T-cell (primary cell): ENCODE measurements around the gene MAN2B1. TPM values are rescaled to one million over a fixed set of nuclear protein-coding genes. Genes with fewer than 3 reads are reported as not detected.

Experiments used
- ATAC-seq, 4 experiments: fragments of 200-7000 bp in 3 of 4; fragments of 150-1000 bp in 1 of 4; cut with Tn5 transposase; replicated peaks in 1 of 4; 1 replicate in 3 of 4; 2 replicates in 1 of 4; pipeline ENCODE4 v1.10.0; 2021; ENCODE audit warnings: moderate library complexity in 3 of 4, mild to moderate bottlenecking in 2 of 4, moderate number of reproducible peaks in 1 of 4
- CTCF ChIA-PET, 2 donors: fragments of 300-600 bp; sonication (Branson Sonifier 250); formaldehyde crosslinking; loops; one replicate each; lab custom pipeline; 2022; ENCODE audit warnings: antibody characterized with exemption in 2 of 2; lab: Charles Lee
- POLR2A ChIA-PET, 2 donors: fragments of 300-600 bp; sonication (Branson Sonifier 250); formaldehyde crosslinking; loops; one replicate each; lab custom pipeline; 2022; ENCODE audit warnings: antibody characterized with exemption in 2 of 2; lab: Charles Lee
- DNase-seq, 35 experiments: peaks; one replicate each; pipeline versions ENCODE4 v3.0.0 to v3.0.0-alpha.2; 2013 to 2023
- H3K27ac ChIP-seq: one replicate; pipeline ENCODE4 v1.5.1; 2013; ENCODE audit warnings: low read length
- H3K27me3 ChIP-seq, 2 experiments: replicated peaks in 1 of 2; 1 replicate in 1 of 2; 2 replicates in 1 of 2; pipeline versions ENCODE4 v1.6.1 to v1.7.0; 2013; ENCODE audit warnings: low read length in 1 of 2, mixed read lengths in 1 of 2; ENCODE audit not compliant: control insufficient read depth in 2 of 2, insufficient read depth in 2 of 2; ENCODE audit errors: extremely low read depth in 1 of 2
- H3K36me3 ChIP-seq, 2 donors: 1 replicate in 1 of 2; 2 replicates in 1 of 2; pipeline versions ENCODE4 v1.6.1 to v1.7.0; 2013; ENCODE audit warnings: low read length in 1 of 2; ENCODE audit not compliant: control insufficient read depth in 2 of 2, insufficient read depth in 1 of 2; ENCODE audit errors: extremely low read depth in 1 of 2
- H3K4me1 ChIP-seq, 2 experiments: 1 replicate in 1 of 2; 2 replicates in 1 of 2; pipeline versions ENCODE4 v1.6.1 to v1.7.0; 2013; ENCODE audit warnings: low read length in 2 of 2, mixed read lengths in 1 of 2; ENCODE audit not compliant: insufficient read depth in 2 of 2, control insufficient read depth in 1 of 2; ENCODE audit errors: extremely low read depth in 1 of 2
- H3K4me3 ChIP-seq, 2 donors: 1 replicate in 1 of 2; 2 replicates in 1 of 2; pipeline versions ENCODE4 v1.5.1 to v1.7.0; 2013; ENCODE audit warnings: mild to moderate bottlenecking in 2 of 2, low read length in 1 of 2, moderate library complexity in 1 of 2; ENCODE audit not compliant: control insufficient read depth in 1 of 2; ENCODE audit errors: extremely low read depth in 1 of 2
- H3K9me3 ChIP-seq: 2 replicates; pipeline ENCODE4 v1.7.0; 2013
- H3K27ac Mint-ChIP-seq, 2 donors: one replicate each; pipeline ENCODE4 v1.8.0; 2020 to 2021; ENCODE audit warnings: mild to moderate bottlenecking in 2 of 2, mixed read lengths in 2 of 2
- H3K27me3 Mint-ChIP-seq, 2 donors: one replicate each; pipeline ENCODE4 v1.8.0; 2021 to 2022; ENCODE audit warnings: mixed read lengths in 2 of 2
- H3K36me3 Mint-ChIP-seq: one replicate; pipeline ENCODE4 v1.8.0; 2021; ENCODE audit warnings: mixed read lengths
- H3K4me1 Mint-ChIP-seq, 3 donors: one replicate each; pipeline ENCODE4 v1.8.0; 2020 to 2022; ENCODE audit warnings: mixed read lengths in 3 of 3, mild to moderate bottlenecking in 1 of 3
- H3K4me3 Mint-ChIP-seq, 3 donors: one replicate each; pipeline ENCODE4 v1.8.0; 2020 to 2022; ENCODE audit warnings: mild to moderate bottlenecking in 3 of 3, mixed read lengths in 3 of 3, moderate library complexity in 3 of 3
- H3K9me3 Mint-ChIP-seq, 3 donors: one replicate each; pipeline ENCODE4 v1.8.0; 2020 to 2022; ENCODE audit warnings: mixed read lengths in 3 of 3
- WGBS: methylation state at CpG from one replicate; pipeline ENCODE4 v1.1.5; 2013; ENCODE audit warnings: missing lambda C conversion rate; ENCODE audit not compliant: insufficient coverage; 5-methylcytosine and 5-hydroxymethylcytosine counted together
- total RNA-seq, 35 experiments: library from RNA in 6 of 35; stranded (reverse) in 6 of 35; fragments of 120-200 nt in 1 of 35; gene quantifications; one replicate each; pipeline versions ENCODE4 v1.2.1 to v1.2.4 and lab custom pipeline; 2013 to 2026

The MAN2B1 gene
- total RNA-seq, 5 donors from 2014 or later (not counting 1 experiment from before 2014, with no cell fraction given): 96.0 to 159 (median 149) TPM

DNA sequence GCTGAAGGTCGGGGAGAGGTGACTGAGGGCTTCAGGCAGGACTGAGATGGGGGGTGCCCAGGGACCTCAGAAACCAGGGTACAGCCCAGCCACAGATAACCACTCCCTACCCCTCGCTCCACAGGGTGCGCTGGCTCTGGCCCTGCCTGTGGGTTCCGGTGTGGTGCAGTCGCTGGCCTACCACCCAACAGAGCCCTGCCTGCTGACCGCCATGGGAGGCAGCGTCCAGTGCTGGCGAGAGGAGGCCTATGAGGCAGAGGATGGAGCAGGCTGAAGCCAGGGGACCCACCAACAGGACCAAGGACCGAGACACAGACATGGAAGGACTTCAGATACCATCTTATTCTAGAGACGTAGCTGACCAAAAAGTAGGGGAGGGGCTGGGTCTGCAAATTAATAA, 8.9 kb upstream of the MAN2B1 start:
- Mint-ChIP-seq H3K27ac (no peak overlapping the region), H3K4me3 (no peak overlapping the region), H3K9me3 (no peaks in the 10 kb centered on the region), H3K36me3 (peaks cover 29% of the 10 kb centered on the region), H3K4me1 (peaks cover 33 to 35% (median 34%) of the 10 kb centered on the region in 3 donors), H3K27me3 (no peaks in the 10 kb centered on the region)
- Histone ChIP-seq H3K27me3 (no peaks in the 10 kb centered on the region), H3K9me3 (no peaks in the 10 kb centered on the region), H3K36me3 (peaks cover 29 to 70% of the 10 kb centered on the region in 2 donors), H3K4me3 (no peak overlapping the region), H3K27ac (no peak overlapping the region), H3K4me1 (peaks cover 0 to 30% of the 10 kb centered on the region in 2 experiments)
- ChIA-PET POLR2A (no interaction called here), CTCF (no interaction called here)
- WGBS: 100% methylated on average over 4 of the region's 10 CpGs
- no peak for ATAC-seq
- no peak for DNase-seq

GRCh38 chr19:12672744-12673143, 6.2 kb upstream of the MAN2B1 start:
- no peak overlapping the region for H3K4me3 ChIP-seq
- DNase-seq (no peak), ATAC-seq (no peak)
- H3K27ac ChIP-seq: no peak overlapping the region
- Mint-ChIP-seq H3K4me3 (no peak overlapping the region), H3K9me3 (no peaks in the 10 kb centered on the region), H3K27ac (no peak overlapping the region), H3K27me3 (no peaks in the 10 kb centered on the region), H3K36me3 (peaks cover 19% of the 10 kb centered on the region), H3K4me1 (peaks cover 41 to 46% (median 42%) of the 10 kb centered on the region in 3 donors)
- H3K4me1 ChIP-seq: peaks cover 5 to 40% of the 10 kb centered on the region in 2 experiments
- H3K27me3 ChIP-seq: no peaks in the 10 kb centered on the region
- no peaks in the 10 kb centered on the region for H3K9me3 ChIP-seq
- ChIA-PET POLR2A (interaction anchor here (0.5 to 0.7 kb wide), 2 partner anchors 59 to 451 kb away, joined by 4 to 16 read pairs; no protein-coding TSS in a partner anchor), CTCF (interaction anchor here (0.5 to 1.5 kb wide), 12 partner anchors 10 to 748 kb away, joined by 3 to 12 read pairs (median 4); partner anchors contain the start of genes FBXW9 (in 1 of the 2) and GCDH (in 1 of the 2))
- 80% methylated on average over 1 of the region's 10 CpGs for WGBS
- peaks cover 15 to 50% of the 10 kb centered on the region in 2 donors for H3K36me3 ChIP-seq

- Histone ChIP-seq H3K4me3 (peak overlapping the region; percentile 91 to 99), H3K9me3 (no peaks in the 10 kb centered on the region), H3K36me3 (peaks cover 3 to 27% of the 10 kb centered on the region in 2 donors), H3K4me1 (peaks cover 17 to 48% of the 10 kb centered on the region in 2 experiments), H3K27ac (peak overlapping the region; percentile 97), H3K27me3 (no peaks in the 10 kb centered on the region)
- DNase-seq: no peak
- ChIA-PET POLR2A (no interaction called here), CTCF (interaction anchor here in 1 of 2 donors (0.5 to 0.6 kb wide), 2 partner anchors 28 to 302 kb away, joined by 3 read pairs; no protein-coding TSS in a partner anchor)
- H3K4me3 Mint-ChIP-seq: peak overlapping the region; percentile 91 to 97 (median 93)
- H3K27ac Mint-ChIP-seq: peak overlapping the region; percentile 100
- no peak for ATAC-seq
- H3K36me3 Mint-ChIP-seq: peaks cover 7% of the 10 kb centered on the region
- no peaks in the 10 kb centered on the region for H3K27me3 Mint-ChIP-seq
- no peaks in the 10 kb centered on the region for H3K9me3 Mint-ChIP-seq
- WGBS: 45% methylated on average over 18 of the region's 26 CpGs
- H3K4me1 Mint-ChIP-seq: peaks cover 47 to 53% (median 50%) of the 10 kb centered on the region in 3 donors
Measured at GRCh38 chr19:12670159-12670928, 3.8 kb upstream of the MAN2B1 start.

DNA sequence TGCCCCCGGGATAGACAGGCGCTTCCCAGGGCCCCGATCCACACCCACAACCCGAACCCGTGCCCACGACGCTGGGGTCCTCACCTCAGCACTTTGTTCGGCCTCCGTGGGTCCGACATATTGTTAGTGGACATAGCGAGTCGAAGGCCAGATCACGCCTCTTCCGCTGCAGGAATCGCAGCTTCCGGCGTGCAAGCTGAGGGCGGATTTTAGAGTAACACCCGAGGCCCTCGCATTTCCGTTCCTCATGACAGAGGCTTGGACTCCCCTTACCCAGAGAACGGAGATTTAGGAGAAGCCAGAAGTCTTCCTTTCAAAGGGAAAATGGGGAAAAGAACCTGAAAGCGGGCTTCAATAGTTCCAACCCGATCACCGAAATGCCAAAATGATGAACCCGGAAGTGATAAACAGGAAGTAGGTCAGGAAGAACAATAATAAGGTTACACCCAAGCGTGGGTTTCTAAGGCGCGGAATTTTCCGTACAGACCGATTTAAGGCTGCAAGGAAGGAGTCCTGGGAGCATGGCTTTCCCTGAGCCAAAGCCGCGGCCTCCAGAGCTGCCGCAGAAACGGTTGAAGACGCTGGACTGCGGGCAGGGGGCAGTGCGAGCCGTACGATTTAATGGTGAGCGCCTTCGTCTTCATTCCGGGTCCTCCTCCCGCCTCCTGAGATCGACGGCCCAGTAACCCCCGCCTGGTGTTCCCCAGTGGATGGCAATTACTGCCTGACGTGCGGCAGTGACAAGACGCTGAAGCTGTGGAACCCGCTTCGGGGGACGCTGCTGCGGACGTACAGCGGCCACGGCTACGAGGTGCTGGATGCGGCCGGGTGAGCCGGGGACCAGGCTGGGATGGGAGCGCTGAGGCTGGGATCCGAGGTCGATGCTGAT, 3.0 kb upstream of the MAN2B1 start:
- ChIA-PET POLR2A (no interaction called here), CTCF (interaction anchor here (0.6 to 1.5 kb wide), 7 partner anchors 9 to 1073 kb away, joined by 3 to 7 read pairs (median 4); no protein-coding TSS in a partner anchor)
- peaks cover 4% of the 10 kb centered on the region for H3K36me3 Mint-ChIP-seq
- no peaks in the 10 kb centered on the region for H3K27me3 ChIP-seq
- under 1% methylated on average over 42 of the region's 64 CpGs for WGBS
- H3K27me3 Mint-ChIP-seq: no peaks in the 10 kb centered on the region
- ATAC-seq: peak; percentile 29 to 42 (median 41)
- peaks cover 55 to 61% (median 57%) of the 10 kb centered on the region in 3 donors for H3K4me1 Mint-ChIP-seq
- H3K36me3 ChIP-seq: peaks cover 3 to 30% of the 10 kb centered on the region in 2 donors
- H3K27ac Mint-ChIP-seq: peak overlapping the region; percentile 100
- peak overlapping the region; percentile 97 for H3K27ac ChIP-seq
- H3K9me3 ChIP-seq: no peaks in the 10 kb centered on the region
- DNase-seq: peak in 34 of 35 experiments; percentile 32 to 86 (median 67)
- H3K4me3 Mint-ChIP-seq: peak overlapping the region; percentile 91 to 97 (median 93)
- H3K9me3 Mint-ChIP-seq: no peaks in the 10 kb centered on the region
- H3K4me1 ChIP-seq: peaks cover 23 to 57% of the 10 kb centered on the region in 2 experiments
- H3K4me3 ChIP-seq: peak overlapping the region; percentile 91 to 99

- DNase-seq: peak in 34 of 35 experiments; percentile 30 to 83 (median 74)
- ChIA-PET CTCF (interaction anchor here in 1 of 2 donors (0.6 to 1.5 kb wide), 5 partner anchors 10 to 1072 kb away, joined by 3 to 7 read pairs (median 4); no protein-coding TSS in a partner anchor), POLR2A (no interaction called here)
- ATAC-seq: peak; percentile 3 to 55 (median 12)
- no peaks in the 10 kb centered on the region for H3K27me3 ChIP-seq
- H3K4me1 ChIP-seq: peaks cover 23 to 62% of the 10 kb centered on the region in 2 experiments
- Mint-ChIP-seq H3K36me3 (no peaks in the 10 kb centered on the region), H3K4me3 (peak overlapping the region; percentile 91 to 97 (median 93)), H3K27ac (peak overlapping the region; percentile 100), H3K4me1 (peaks cover 56 to 64% (median 58%) of the 10 kb centered on the region in 3 donors), H3K9me3 (no peaks in the 10 kb centered on the region), H3K27me3 (no peaks in the 10 kb centered on the region)
- H3K4me3 ChIP-seq: peak overlapping the region; percentile 91 to 99
- H3K36me3 ChIP-seq: peaks cover 3 to 30% of the 10 kb centered on the region in 2 donors
- WGBS: under 1% methylated on average over 24 of the region's 24 CpGs
- H3K27ac ChIP-seq: peak overlapping the region; percentile 97
- no peaks in the 10 kb centered on the region for H3K9me3 ChIP-seq
Measured at GRCh38 chr19:12668932-12669269, 2.4 kb upstream of the MAN2B1 start.
